Measurements from ENCODE around the gene PCNT. TPM values are rescaled to one million over a fixed set of nuclear protein-coding genes. Genes with fewer than 3 reads are reported as not detected.

PCNT gene
- polyA plus RNA-seq, 1 donor from 2014 or later = 28.2 TPM

GRCh38 chr21:46414965-46415275 is 91.0 kb downstream of the PCNT start:
- Histone ChIP-seq H3K9me2 (ENCODE audit: insufficient read depth, low read length) (no peaks in the 10 kb centered on the region), H3K9ac (ENCODE audit: low read length) (no peak overlapping the region), H3F3A (ENCODE audit: insufficient read depth, low read length, poor library complexity, severe bottlenecking) (no peaks in the 10 kb centered on the region), H3K9me3 (ENCODE audit: low read length) (no peaks in the 10 kb centered on the region), H2AFZ (ENCODE audit: low read depth, low read length) (no peak overlapping the region), H3K4me2 (ENCODE audit: low read length) (no peak overlapping the region), H3K4me3 (ENCODE audit: low read length) (no peak overlapping the region), H3K27me3 (ENCODE audit: insufficient read depth, low read depth, low read length) (no peaks in the 10 kb centered on the region), H3K27ac (ENCODE audit: low read length) (no peak overlapping the region), H3K36me3 (ENCODE audit: insufficient read depth, low read length) (no peaks in the 10 kb centered on the region), H4K20me1 (ENCODE audit: insufficient read depth) (no peaks in the 10 kb centered on the region), H3K79me2 (replicated peaks; ENCODE audit: insufficient read depth, low read length) (no peaks in the 10 kb centered on the region)
- TF ChIP-seq, protein P1, sequence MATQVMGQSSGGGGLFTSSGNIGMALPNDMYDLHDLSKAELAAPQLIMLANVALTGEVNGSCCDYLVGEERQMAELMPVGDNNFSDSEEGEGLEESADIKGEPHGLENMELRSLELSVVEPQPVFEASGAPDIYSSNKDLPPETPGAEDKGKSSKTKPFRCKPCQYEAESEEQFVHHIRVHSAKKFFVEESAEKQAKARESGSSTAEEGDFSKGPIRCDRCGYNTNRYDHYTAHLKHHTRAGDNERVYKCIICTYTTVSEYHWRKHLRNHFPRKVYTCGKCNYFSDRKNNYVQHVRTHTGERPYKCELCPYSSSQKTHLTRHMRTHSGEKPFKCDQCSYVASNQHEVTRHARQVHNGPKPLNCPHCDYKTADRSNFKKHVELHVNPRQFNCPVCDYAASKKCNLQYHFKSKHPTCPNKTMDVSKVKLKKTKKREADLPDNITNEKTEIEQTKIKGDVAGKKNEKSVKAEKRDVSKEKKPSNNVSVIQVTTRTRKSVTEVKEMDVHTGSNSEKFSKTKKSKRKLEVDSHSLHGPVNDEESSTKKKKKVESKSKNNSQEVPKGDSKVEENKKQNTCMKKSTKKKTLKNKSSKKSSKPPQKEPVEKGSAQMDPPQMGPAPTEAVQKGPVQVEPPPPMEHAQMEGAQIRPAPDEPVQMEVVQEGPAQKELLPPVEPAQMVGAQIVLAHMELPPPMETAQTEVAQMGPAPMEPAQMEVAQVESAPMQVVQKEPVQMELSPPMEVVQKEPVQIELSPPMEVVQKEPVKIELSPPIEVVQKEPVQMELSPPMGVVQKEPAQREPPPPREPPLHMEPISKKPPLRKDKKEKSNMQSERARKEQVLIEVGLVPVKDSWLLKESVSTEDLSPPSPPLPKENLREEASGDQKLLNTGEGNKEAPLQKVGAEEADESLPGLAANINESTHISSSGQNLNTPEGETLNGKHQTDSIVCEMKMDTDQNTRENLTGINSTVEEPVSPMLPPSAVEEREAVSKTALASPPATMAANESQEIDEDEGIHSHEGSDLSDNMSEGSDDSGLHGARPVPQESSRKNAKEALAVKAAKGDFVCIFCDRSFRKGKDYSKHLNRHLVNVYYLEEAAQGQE (IDR thresholded peaks at IDR 0.05; ENCODE audit: borderline replicate concordance) = no peak
- no peak for TF ChIP-seq MXI1 (conservative IDR thresholded peaks at IDR 0.05; ENCODE audit: poor library complexity, severe bottlenecking)
- TF ChIP-seq TAF1 (IDR thresholded peaks at IDR 0.05; ENCODE audit: low read depth) = no peak
- TF ChIP-seq, protein P2, sequence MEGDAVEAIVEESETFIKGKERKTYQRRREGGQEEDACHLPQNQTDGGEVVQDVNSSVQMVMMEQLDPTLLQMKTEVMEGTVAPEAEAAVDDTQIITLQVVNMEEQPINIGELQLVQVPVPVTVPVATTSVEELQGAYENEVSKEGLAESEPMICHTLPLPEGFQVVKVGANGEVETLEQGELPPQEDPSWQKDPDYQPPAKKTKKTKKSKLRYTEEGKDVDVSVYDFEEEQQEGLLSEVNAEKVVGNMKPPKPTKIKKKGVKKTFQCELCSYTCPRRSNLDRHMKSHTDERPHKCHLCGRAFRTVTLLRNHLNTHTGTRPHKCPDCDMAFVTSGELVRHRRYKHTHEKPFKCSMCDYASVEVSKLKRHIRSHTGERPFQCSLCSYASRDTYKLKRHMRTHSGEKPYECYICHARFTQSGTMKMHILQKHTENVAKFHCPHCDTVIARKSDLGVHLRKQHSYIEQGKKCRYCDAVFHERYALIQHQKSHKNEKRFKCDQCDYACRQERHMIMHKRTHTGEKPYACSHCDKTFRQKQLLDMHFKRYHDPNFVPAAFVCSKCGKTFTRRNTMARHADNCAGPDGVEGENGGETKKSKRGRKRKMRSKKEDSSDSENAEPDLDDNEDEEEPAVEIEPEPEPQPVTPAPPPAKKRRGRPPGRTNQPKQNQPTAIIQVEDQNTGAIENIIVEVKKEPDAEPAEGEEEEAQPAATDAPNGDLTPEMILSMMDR (IDR thresholded peaks at IDR 0.05; ENCODE audit: poor library complexity, severe bottlenecking) = no peak
- no peak for TF ChIP-seq SMC3 (conservative IDR thresholded peaks at IDR 0.05; ENCODE audit: poor library complexity)
- no peak for TF ChIP-seq POLR2AphosphoS5 (IDR thresholded peaks at IDR 0.05)
- no peak for TF ChIP-seq RAD21 (conservative IDR thresholded peaks at IDR 0.05)
- no peak for TF ChIP-seq EP300 (conservative IDR thresholded peaks at IDR 0.05; ENCODE audit: poor library complexity, severe bottlenecking)
- no peak for TF ChIP-seq EZH2 (IDR thresholded peaks at IDR 0.05; ENCODE audit: borderline replicate concordance, insufficient read depth, low read length, poor library complexity, severe bottlenecking)

- H3K9me3 ChIP-seq (ENCODE audit: low read length) = no peaks in the 10 kb centered on the region
- H3K79me2 ChIP-seq (replicated peaks; ENCODE audit: insufficient read depth, low read length) = no peaks in the 10 kb centered on the region
- TF ChIP-seq RAD21 (conservative IDR thresholded peaks at IDR 0.05) (no peak), TAF1 (IDR thresholded peaks at IDR 0.05; ENCODE audit: low read depth) (no peak), MXI1 (conservative IDR thresholded peaks at IDR 0.05; ENCODE audit: poor library complexity, severe bottlenecking) (no peak), POLR2AphosphoS5 (IDR thresholded peaks at IDR 0.05) (no peak), EP300 (conservative IDR thresholded peaks at IDR 0.05; ENCODE audit: poor library complexity, severe bottlenecking) (no peak), EZH2 (IDR thresholded peaks at IDR 0.05; ENCODE audit: borderline replicate concordance, insufficient read depth, low read length, poor library complexity, severe bottlenecking) (no peak), SMC3 (conservative IDR thresholded peaks at IDR 0.05; ENCODE audit: poor library complexity) (no peak)
- TF ChIP-seq, protein P2 (IDR thresholded peaks at IDR 0.05; ENCODE audit: poor library complexity, severe bottlenecking) = no peak
- TF ChIP-seq, protein P1 (IDR thresholded peaks at IDR 0.05; ENCODE audit: borderline replicate concordance) = no peak
- H3K27ac ChIP-seq (ENCODE audit: low read length) = no peak overlapping the region
- no peaks in the 10 kb centered on the region for H4K20me1 ChIP-seq (ENCODE audit: insufficient read depth)
- H2AFZ ChIP-seq (ENCODE audit: low read depth, low read length) = no peak overlapping the region
- no peak overlapping the region for H3K4me2 ChIP-seq (ENCODE audit: low read length)
- no peaks in the 10 kb centered on the region for H3K9me2 ChIP-seq (ENCODE audit: insufficient read depth, low read length)
- H3K9ac ChIP-seq (ENCODE audit: low read length) = no peak overlapping the region
- no peak overlapping the region for H3K4me3 ChIP-seq (ENCODE audit: low read length)
- H3K36me3 ChIP-seq (ENCODE audit: insufficient read depth, low read length) = no peaks in the 10 kb centered on the region
- H3K27me3 ChIP-seq (ENCODE audit: insufficient read depth, low read depth, low read length) = no peaks in the 10 kb centered on the region
- H3F3A ChIP-seq (ENCODE audit: insufficient read depth, low read length, poor library complexity, severe bottlenecking) = no peaks in the 10 kb centered on the region
Measured at GRCh38 chr21:46416551-46416950, 92.6 kb downstream of the PCNT start.
